GM19455 (cell line): ENCODE measurements around the gene MACF1.
"Not testable (repeated sequence)": the region's sequence is repeated elsewhere in the genome, so short reads cannot be mapped to it uniquely, and the experiment has no call there.

Source experiments
- ATAC-seq: cut with Tn5 transposase; IDR thresholded peaks from one replicate; pipeline ENCODE4 v1.9.1; 2021; ENCODE audit not compliant: unreplicated experiment

Gene MACF1

DNA sequence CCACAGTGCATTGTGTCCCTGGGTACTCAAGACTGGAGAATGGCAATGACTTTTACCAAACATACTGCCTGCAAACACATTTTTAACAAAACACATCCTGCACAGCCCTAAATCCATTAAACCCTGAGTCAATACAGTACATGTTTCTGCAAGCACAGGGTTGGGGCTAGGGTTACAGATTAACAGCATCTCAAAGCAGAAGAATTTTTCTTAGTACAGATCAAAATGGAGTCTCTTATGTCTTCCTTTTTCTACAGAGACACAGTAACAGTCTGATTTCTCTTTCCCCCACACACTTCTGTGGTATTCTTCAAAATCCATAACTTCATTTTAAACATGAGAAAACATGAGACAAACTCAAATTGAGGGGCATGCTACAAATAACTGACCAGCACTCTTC, 300.8 kb downstream of the MACF1 start:
- ATAC-seq, result no peak

DNA sequence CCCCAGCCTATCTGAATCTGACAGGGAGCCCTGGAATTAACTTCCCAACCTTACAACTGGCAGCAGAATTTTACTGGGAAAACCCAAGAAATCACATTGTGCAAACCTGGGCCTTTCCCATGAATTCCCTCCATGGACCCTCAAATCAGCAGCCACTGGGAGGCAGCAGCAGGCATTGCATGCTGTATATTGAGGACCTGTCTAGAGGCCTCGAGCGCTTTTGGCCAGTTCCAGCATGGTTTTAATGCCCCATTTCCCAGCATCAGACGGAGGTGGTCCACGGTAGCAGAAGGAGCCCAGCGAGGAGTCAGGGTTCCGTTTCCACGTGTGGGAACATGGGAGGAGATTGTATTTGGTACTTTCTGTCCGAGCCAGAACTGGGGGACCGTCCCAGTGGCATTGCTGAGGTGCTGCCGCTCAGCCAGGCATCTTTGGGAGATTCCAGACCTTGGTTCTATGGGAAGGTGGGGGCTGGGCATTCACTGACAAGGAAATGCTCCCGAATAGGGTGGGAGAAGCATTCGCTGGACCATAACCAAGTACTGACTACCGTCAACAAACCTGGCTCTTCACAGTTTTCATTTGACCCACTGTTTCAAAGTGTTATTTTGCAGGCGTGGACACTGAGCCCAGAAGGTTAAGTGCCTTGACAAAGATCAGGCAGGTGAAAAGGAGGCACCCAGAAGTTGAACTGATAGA, 302.9 kb downstream of the MACF1 start:
- no peak for ATAC-seq

GRCh38 chr1:39508266-39508665, 303.8 kb downstream of the MACF1 start:
- no peak for ATAC-seq

DNA sequence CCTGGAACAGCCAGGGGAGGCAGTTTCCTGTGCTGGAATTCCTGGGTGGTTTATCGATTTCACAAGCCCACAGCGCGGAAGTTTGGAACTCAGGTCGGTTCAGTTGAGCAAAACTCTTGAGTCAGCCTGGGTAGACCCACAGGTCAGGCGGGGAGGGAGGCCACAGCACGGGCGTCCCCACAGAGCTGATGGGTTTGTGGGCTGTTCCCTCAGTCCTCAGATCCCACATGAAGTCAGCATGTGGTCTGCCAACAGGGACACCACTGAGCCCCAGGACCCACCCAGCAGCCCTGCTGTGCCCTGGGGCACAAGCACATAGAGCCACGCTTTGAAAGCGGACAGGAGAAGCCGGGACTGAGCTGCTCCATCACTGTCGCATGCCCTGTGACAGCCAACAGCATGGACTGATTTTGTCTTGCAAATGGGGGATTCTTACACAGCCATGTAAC, 304.4 kb downstream of the MACF1 start:
- ATAC-seq, result peak; percentile 34

DNA sequence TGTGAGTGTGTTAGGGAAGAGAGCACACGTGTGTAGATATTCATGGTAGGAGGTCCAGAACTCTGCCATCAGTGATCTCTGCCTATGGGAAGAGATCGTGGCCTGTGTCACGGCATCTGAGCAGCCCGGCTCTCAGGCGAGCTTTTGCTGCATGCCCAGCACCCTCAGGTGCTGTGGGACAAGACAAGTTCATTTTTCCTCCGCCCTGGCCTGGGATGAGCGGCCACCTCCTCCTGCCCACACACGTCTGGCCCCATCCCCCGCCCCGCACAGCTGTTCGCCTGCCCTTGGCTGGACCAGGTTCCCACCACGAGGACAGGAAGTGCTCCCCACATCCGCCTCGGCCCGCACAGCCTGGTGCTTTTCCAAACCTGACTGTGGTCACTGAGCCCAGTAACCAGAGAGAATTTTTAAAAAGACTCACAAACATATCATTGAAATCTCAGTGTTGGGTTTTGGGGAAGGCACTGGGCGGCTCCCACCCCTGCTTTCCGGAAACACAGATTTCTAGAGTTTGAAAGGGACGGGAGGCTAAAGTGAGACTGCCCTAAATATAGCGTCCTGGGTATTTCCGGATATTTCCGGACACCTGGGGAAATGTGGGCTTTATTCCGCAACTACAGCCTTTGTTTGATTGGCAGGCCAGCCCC, 305.0 kb downstream of the MACF1 start:
- ATAC-seq, result peak; percentile 66

- not testable (repeated sequence) for ATAC-seq
These were observed 306.2 kb downstream of the MACF1 start for GRCh38 chr1:39510570-39511186.

GRCh38 chr1:39511477-39511876, 307.0 kb downstream of the MACF1 start:
- not testable (repeated sequence) for ATAC-seq

DNA sequence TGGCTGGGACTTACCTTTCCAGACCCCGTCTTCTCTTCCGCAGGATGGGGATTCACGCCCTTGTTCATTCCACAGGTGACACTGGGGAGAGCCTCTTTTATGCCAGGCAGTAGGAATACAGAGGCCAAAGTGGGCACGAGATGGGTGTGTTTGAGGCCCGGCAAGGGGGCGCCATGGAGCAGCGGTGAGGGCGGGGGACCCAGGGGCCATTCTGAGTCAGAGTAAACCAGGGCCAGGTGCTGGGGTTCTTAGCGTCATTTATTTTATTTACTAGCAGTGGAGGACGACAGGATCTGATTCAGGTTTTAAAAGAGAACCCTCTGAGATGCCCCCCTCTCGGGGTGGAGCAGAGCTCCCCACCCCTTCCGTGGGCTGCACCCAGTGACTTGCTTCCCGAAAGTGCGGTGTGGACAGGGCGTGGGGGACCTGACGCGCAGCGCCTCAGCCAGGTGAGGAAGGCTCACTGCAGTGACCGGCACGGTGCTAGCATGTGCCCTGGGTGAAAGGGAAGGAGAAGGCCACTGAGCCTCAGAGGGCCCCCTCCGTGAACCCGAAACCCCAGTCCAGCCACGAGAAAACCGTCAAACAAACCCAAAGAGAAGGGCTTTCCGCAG, 307.8 kb downstream of the MACF1 start:
- not testable (repeated sequence) for ATAC-seq

GRCh38 chr1:39514710-39515124, 310.2 kb downstream of the MACF1 start:
- ATAC-seq, result not testable (repeated sequence)

- ATAC-seq, result not testable (repeated sequence)
These were observed 310.9 kb downstream of the MACF1 start for GRCh38 chr1:39515131-39516086.

DNA sequence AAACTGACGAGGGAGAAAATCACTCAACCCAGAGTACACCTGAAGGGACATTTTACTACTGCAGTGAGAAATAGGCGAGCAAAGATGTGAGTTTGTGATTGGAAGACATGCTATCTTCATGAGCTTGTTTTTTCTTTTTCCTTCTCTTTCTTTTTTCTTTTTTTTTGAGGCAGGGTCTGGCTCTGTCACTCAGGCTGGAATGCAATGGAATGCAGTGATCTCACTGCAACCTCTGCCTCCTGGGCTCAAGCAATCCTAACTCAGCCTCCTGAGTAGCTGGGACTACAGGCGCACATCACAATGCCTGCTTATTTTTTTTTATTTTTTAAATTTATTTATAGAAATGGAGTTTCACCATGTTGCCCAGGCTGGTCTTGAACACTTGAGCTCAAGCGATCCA, 312.3 kb downstream of the MACF1 start:
- not testable (repeated sequence) for ATAC-seq

DNA sequence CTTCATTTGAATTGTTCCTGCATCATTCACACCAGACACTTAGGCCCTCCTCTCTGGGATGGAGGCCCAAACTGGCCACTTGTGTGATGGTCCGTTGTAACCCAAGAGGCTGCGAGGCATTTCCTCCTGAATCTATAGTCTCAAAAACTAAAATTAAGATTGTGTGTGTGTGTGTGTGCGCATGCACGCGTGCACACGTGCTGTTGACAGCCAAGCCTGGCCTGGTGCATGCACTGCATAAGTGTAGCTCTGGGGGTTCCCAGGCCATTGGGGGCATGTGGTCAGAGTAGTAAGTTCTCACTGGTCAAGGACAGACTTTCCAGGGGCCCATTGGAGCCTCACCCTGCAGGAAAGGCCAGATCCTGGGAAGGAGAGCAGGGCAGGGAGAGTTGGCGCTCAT, 313.4 kb downstream of the MACF1 start:
- not testable (repeated sequence) for ATAC-seq

- not testable (repeated sequence) for ATAC-seq
These were observed 314.9 kb downstream of the MACF1 start for GRCh38 chr1:39519376-39519775.

DNA sequence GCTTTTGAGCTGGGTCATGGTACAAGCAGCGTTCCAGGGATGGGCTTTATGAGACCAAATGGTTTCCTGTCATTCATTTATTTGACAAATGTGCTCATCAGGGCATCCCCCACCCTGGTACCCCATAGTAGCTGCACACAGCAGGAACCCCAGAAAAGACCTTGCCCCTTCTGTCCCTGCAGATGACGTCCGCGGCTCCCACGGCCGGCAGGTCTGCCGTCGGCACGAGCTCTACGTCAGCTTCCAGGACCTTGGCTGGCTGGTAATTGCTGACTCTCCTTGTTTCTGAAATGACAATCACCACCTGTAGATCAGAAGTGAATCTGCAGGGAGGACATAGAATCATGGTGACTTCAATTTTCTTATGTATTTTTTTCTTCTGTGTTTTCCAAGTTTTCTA, 317.7 kb downstream of the MACF1 start:
- ATAC-seq, result not testable (repeated sequence)

DNA sequence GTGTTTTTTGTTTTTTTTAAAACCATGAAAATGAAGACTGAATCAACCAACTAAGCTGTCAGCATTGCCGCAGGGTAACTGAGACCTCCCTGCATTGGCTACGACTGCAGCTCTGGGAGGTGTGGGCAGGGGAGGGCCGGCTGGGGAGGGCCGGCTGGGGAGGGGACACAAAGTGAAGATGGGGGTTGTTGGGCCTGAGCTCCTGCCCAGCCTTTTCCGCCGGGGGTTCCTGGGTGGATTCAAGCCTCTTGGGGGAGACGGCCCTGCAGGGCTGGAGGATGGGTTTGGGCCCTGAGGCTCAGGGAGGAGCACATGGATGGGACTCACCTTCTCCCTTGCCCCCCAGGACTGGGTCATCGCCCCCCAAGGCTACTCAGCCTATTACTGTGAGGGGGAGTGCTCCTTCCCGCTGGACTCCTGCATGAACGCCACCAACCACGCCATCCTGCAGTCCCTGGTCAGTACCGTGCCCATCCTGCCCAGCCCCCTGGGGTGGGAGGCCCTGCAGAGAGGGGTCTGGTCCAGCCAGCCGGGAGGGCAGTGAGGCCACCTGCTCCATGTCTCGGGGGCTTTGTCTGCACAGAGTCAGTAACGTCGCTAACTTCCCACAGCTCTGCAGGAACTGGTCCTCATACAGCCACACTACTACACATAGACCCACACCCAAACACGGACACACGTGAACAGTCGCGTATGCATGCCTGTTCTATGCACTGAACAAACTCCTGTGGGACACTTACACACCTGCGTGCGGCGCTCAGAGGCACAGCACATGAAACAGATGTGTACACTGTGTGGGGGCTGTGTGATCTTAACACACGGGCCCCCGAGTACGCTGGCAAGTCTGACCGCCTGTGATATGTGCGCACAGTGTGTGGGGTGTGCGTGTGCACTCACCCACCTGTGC, 318.4 kb downstream of the MACF1 start:
- no peak for ATAC-seq

- ATAC-seq, result no peak
These were observed 319.7 kb downstream of the MACF1 start for GRCh38 chr1:39524171-39524570.

DNA sequence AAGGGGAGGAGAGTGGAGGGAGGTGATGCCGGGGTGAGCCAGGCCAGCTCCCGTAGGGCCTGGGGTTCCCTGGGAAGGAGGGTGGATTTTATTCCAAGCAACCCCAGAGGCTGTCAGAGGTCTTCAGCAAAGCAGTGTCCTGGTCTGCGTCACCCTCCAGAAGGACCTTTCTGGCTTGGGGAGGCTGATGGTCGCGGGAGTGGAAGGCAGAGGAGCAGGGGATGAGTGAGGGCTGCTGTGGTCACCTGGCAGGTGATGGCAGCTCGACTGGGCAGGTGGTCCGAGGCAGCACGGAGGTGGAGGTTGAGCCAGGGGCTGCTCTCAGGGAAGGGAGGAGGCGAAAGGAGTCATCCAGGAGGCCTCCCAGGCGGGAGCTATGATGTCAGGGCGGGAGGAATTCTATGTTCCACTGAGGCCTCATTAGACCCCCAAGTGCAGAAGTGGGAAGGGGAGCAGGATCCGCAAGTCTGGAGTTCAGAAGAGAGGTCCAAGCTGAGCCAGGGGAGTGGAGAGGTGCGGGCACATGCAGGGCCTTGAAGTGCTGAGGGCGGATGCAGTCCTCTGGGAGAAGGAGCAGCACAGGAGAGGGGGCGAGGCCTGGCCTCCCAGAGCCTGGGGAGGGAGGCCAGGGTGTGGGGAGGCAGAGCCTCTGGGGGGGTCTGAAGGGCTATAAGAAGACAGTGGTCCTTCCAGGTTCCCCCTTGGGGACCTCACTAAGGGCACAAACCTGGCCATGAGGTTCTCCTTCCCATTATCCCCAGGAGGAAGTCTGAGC, 320.3 kb downstream of the MACF1 start:
- no peak for ATAC-seq

DNA sequence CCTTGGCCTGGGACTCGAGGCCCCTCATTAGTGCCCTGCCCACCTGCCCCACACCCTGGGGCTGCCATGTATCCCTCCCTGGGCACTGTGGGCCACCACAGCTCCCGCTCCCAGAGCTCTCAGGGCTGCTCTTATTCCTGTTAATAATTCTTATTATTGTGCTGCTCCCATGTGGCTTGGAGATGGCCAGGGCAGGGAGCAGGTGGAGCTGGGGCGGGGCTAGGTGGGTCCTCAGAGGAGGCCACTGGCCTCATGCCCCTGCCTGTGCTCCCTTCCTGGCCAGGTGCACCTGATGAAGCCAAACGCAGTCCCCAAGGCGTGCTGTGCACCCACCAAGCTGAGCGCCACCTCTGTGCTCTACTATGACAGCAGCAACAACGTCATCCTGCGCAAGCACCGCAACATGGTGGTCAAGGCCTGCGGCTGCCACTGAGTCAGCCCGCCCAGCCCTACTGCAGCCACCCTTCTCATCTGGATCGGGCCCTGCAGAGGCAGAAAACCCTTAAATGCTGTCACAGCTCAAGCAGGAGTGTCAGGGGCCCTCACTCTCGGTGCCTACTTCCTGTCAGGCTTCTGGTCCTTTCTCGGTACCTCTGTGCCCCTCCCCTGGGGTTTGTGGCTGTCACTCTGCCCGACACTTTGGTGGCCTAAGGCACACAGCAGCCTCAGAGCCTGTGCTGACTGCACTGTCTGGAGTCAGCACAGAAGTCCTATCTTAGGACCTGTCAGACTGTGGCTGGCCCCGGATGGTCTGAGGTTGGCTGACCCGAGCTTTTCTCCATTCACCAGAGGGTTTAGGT, 321.1 kb downstream of the MACF1 start:
- peak; percentile 88 for ATAC-seq
